NCI-H128 (cell line): Measurements from ENCODE around the gene NKAPL.
"Not testable (repeated sequence)": the region's sequence is repeated elsewhere in the genome, so short reads cannot be mapped to it uniquely, and the experiment has no call there.

Experiments
- DNase-seq: peaks from one replicate; lab custom pipeline; 2025; ENCODE audit not compliant: unreplicated experiment; lab: John Stamatoyannopoulos, UW

The NKAPL gene

GRCh38 chr6:28296520-28297060, 37.5 kb downstream of the NKAPL start:
- no peak for DNase-seq

GRCh38 chr6:28303570-28303969, 44.5 kb downstream of the NKAPL start:
- DNase-seq, result no peak

GRCh38 chr6:28306363-28306762, 47.3 kb downstream of the NKAPL start:
- not testable (repeated sequence) for DNase-seq
